SU-DHL-6 (cell line): ENCODE results near the gene FNBP1L.

Experiments
- EZH2phosphoT487 ChIP-seq: fragments of 200-600 bp; sonication (generic), shearing (Covaris generic); conservative IDR thresholded peaks from 2 replicates; pipeline ENCODE4 v1.6.1; 2018; ENCODE audit warnings: mild to moderate bottlenecking, antibody characterized with exemption, low read length, moderate library complexity, mixed read lengths
- TF ChIP-seq, protein P1 (sequence below): fragments of 200-600 bp; sonication (generic); IDR thresholded peaks from one replicate; pipeline ENCODE4 v1.5.1; 2017; ENCODE audit warnings: antibody characterized with exemption, mild to moderate bottlenecking, low read length, moderate library complexity; ENCODE audit not compliant: insufficient read depth, poor library complexity, severe bottlenecking

DNA sequence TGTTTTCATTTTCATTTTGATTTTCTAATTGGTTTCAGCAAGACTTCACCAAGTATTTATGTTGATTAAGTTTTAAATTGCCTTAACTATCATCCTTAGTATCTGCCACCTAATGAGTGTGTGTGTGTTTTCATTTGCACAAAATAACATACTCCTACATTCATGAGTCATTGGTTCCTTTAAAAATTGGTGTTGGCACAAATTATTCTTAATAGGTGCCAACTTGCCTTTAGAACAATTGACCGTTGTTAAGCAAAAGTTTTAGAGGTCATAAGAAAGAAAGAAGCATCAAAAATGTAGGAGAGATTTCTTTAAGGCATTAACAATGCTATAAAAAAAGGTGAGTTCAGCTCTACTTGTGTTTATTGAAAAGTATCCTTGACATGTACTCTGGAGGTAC is 77.5 kb downstream of the FNBP1L start:
- TF ChIP-seq, protein P1, sequence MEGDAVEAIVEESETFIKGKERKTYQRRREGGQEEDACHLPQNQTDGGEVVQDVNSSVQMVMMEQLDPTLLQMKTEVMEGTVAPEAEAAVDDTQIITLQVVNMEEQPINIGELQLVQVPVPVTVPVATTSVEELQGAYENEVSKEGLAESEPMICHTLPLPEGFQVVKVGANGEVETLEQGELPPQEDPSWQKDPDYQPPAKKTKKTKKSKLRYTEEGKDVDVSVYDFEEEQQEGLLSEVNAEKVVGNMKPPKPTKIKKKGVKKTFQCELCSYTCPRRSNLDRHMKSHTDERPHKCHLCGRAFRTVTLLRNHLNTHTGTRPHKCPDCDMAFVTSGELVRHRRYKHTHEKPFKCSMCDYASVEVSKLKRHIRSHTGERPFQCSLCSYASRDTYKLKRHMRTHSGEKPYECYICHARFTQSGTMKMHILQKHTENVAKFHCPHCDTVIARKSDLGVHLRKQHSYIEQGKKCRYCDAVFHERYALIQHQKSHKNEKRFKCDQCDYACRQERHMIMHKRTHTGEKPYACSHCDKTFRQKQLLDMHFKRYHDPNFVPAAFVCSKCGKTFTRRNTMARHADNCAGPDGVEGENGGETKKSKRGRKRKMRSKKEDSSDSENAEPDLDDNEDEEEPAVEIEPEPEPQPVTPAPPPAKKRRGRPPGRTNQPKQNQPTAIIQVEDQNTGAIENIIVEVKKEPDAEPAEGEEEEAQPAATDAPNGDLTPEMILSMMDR = no peak
- TF ChIP-seq EZH2phosphoT487 = no peak
